ENCODE data around the gene HBEGF. TPM values are rescaled to one million over a fixed set of nuclear protein-coding genes. Genes with fewer than 3 reads are reported as not detected.

Gene HBEGF
- total RNA-seq, 1 donor from 2014 or later: 3.0 TPM

- intact Hi-C loops (cut with DNase I): loop anchor here (10.0 kb wide), 2 partner anchors 93 to 343 kb away; no protein-coding TSS in a partner anchor
- H3K36me3 ChIP-seq: no peaks in the 10 kb centered on the region
- H3K4me3 ChIP-seq: no peak overlapping the region
- H3K4me1 ChIP-seq: peaks cover 0 to 3% of the 10 kb centered on the region in 2 donors
- no peak for TF ChIP-seq CTCF (IDR thresholded peaks at IDR 0.05)
- no peaks in the 10 kb centered on the region for H3K27me3 ChIP-seq
- no peak for DNase-seq (ENCODE audit: low spot score in 2 of 2)
- no peaks in the 10 kb centered on the region for H3K9me3 ChIP-seq
- H3K27ac ChIP-seq: no peak overlapping the region
Measured at GRCh38 chr5:140371356-140372151, 25.2 kb upstream of the HBEGF start.

GRCh38 chr5:140367256-140368013 is 21.0 kb upstream of the HBEGF start:
- no peaks in the 10 kb centered on the region for H3K9me3 ChIP-seq
- no peak for DNase-seq (ENCODE audit: low spot score in 2 of 2)
- H3K4me3 ChIP-seq: no peak overlapping the region
- peaks cover 0 to 3% of the 10 kb centered on the region in 2 donors for H3K4me1 ChIP-seq
- intact Hi-C loops (cut with DNase I): no loop called here
- H3K36me3 ChIP-seq: no peaks in the 10 kb centered on the region
- no peak overlapping the region for H3K27ac ChIP-seq
- TF ChIP-seq CTCF (IDR thresholded peaks at IDR 0.05): no peak
- H3K27me3 ChIP-seq: no peaks in the 10 kb centered on the region

- intact Hi-C loops (cut with DNase I): no loop called here
- H3K4me3 ChIP-seq: no peak overlapping the region
Measured at GRCh38 chr5:140366589-140367255, 20.3 kb upstream of the HBEGF start.

GRCh38 chr5:140365941-140366340 is 19.5 kb upstream of the HBEGF start:
- H3K9me3 ChIP-seq: no peaks in the 10 kb centered on the region
- H3K36me3 ChIP-seq: no peaks in the 10 kb centered on the region
- H3K4me3 ChIP-seq: no peak overlapping the region
- intact Hi-C loops (cut with DNase I): no loop called here
- DNase-seq (ENCODE audit: low spot score in 2 of 2): no peak
- peaks cover 0 to 3% of the 10 kb centered on the region in 2 donors for H3K4me1 ChIP-seq
- no peak overlapping the region for H3K27ac ChIP-seq
- TF ChIP-seq CTCF (IDR thresholded peaks at IDR 0.05): no peak
- H3K27me3 ChIP-seq: no peaks in the 10 kb centered on the region

More at GRCh38 chr5:140366589-140367255, 20.3 kb upstream of the HBEGF start:
- no peaks in the 10 kb centered on the region for H3K9me3 ChIP-seq
- H3K27ac ChIP-seq: no peak overlapping the region
- no peak for DNase-seq (ENCODE audit: low spot score in 2 of 2)
- TF ChIP-seq CTCF (IDR thresholded peaks at IDR 0.05): no peak
- no peaks in the 10 kb centered on the region for H3K36me3 ChIP-seq
- peaks cover 0 to 3% of the 10 kb centered on the region in 2 donors for H3K4me1 ChIP-seq
- no peaks in the 10 kb centered on the region for H3K27me3 ChIP-seq

GRCh38 chr5:140365282-140365681 is 18.9 kb upstream of the HBEGF start:
- Histone ChIP-seq H3K4me3 (no peak overlapping the region), H3K27me3 (no peaks in the 10 kb centered on the region), H3K27ac (no peak overlapping the region), H3K36me3 (no peaks in the 10 kb centered on the region), H3K9me3 (no peaks in the 10 kb centered on the region), H3K4me1 (peaks cover 0 to 3% of the 10 kb centered on the region in 2 donors)
- no peak for DNase-seq (ENCODE audit: low spot score in 2 of 2)
- TF ChIP-seq CTCF (IDR thresholded peaks at IDR 0.05): no peak
- intact Hi-C loops (cut with DNase I): no loop called here

Measured in ascending aorta (tissue), 2 donors.